ENCODE measurements around the gene CLPTM1L.
"Not testable (repeated sequence)": the region's sequence is repeated elsewhere in the genome, so short reads cannot be mapped to it uniquely, and the experiment has no call there.

The CLPTM1L gene

GRCh38 chr5:1291611-1292080 is 53.3 kb downstream of the CLPTM1L start:
- WGBS: 91% methylated on average over 23 of the region's 24 CpGs
- peaks cover 0 to 6% of the 10 kb centered on the region in 2 experiments for H3K36me3 ChIP-seq (ENCODE audit: control insufficient read depth in 1 of 2, insufficient read depth in 2 of 2, low read depth in 1 of 2, low read length in 2 of 2)
- H3K4ac ChIP-seq (ENCODE audit: low read depth in 1 of 2, low read length in 2 of 2): no peak overlapping the region
- H3K27ac ChIP-seq (ENCODE audit: low read length, poor library complexity, severe bottlenecking): no peak overlapping the region
- H3K4me1 ChIP-seq (ENCODE audit: control insufficient read depth, insufficient read depth, low read depth, low read length): peaks cover 11% of the 10 kb centered on the region
- DNase-seq: no peak
- H2AFZ ChIP-seq (ENCODE audit: low read depth, low read length): no peak overlapping the region
- H4K8ac ChIP-seq (ENCODE audit: low read length): no peak overlapping the region
- no peak overlapping the region for H3K23ac ChIP-seq (ENCODE audit: low read length in 2 of 2)
- no peak overlapping the region for H2BK120ac ChIP-seq (ENCODE audit: low read depth, low read length)
- H3K9me3 ChIP-seq (ENCODE audit: control insufficient read depth, low read length): peaks cover 8% of the 10 kb centered on the region
- H3K4me3 ChIP-seq (ENCODE audit: insufficient read depth in 1 of 2, low read depth in 1 of 2, low read length in 2 of 2): no peak overlapping the region
- no peak overlapping the region for H2BK5ac ChIP-seq (ENCODE audit: low read depth, low read length, poor library complexity, severe bottlenecking)
- no peaks in the 10 kb centered on the region for H3K79me1 ChIP-seq (replicated peaks; ENCODE audit: low read length, poor library complexity, severe bottlenecking)
- no peak overlapping the region for H2AK5ac ChIP-seq (ENCODE audit: low read length, severe bottlenecking)
- H3K18ac ChIP-seq (ENCODE audit: low read depth in 1 of 2, low read length in 2 of 2): no peak overlapping the region
- H3K27me3 ChIP-seq (ENCODE audit: control insufficient read depth in 1 of 2, insufficient read depth in 1 of 2, low read length in 2 of 2): peaks cover 19 to 39% of the 10 kb centered on the region in 2 experiments
- no peak overlapping the region for H2BK15ac ChIP-seq (ENCODE audit: low read depth, poor library complexity, severe bottlenecking)
- H3K4me2 ChIP-seq (ENCODE audit: low read length, poor library complexity, severe bottlenecking): no peak overlapping the region
- no peak overlapping the region for H3K9ac ChIP-seq (ENCODE audit: low read length)
- no peak overlapping the region for H4K91ac ChIP-seq (ENCODE audit: low read length)
- H2BK12ac ChIP-seq (ENCODE audit: low read length in 2 of 2): no peak overlapping the region
- H3K14ac ChIP-seq (ENCODE audit: low read length in 2 of 2): no peak overlapping the region

DNA sequence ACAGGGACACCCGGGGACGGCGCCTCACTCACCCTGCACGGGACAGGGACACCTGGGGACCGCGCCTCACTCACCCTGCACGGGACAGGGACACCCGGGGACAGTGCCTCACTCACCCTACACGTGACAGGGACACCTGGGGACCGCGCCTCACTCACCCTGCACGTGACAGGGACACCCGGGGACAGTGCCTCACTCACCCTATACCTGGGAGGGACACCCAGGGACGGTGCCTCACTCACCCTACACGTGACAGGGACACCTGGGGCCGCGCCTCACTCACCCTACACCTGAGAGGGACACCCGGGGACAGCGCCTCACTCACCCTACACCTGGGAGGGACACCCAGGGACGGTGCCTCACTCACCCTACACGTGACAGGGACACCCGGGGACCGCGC is 53.9 kb downstream of the CLPTM1L start:
- Histone ChIP-seq H3K4me1 (ENCODE audit: control insufficient read depth, insufficient read depth, low read depth, low read length) (peaks cover 11% of the 10 kb centered on the region), H3K27me3 (ENCODE audit: control insufficient read depth in 1 of 2, insufficient read depth in 1 of 2, low read length in 2 of 2) (peaks cover 14 to 32% of the 10 kb centered on the region in 2 experiments)
- not testable (repeated sequence) for H3K4ac ChIP-seq (ENCODE audit: low read depth in 1 of 2, low read length in 2 of 2); DNase-seq; H2BK5ac ChIP-seq (ENCODE audit: low read depth, low read length, poor library complexity, severe bottlenecking); H2BK15ac ChIP-seq (ENCODE audit: low read depth, poor library complexity, severe bottlenecking); H4K8ac ChIP-seq (ENCODE audit: low read length); H3K14ac ChIP-seq (ENCODE audit: low read length in 2 of 2); H3K18ac ChIP-seq (ENCODE audit: low read depth in 1 of 2, low read length in 2 of 2); H2BK12ac ChIP-seq (ENCODE audit: low read length in 2 of 2); H3K23ac ChIP-seq (ENCODE audit: low read length in 2 of 2); H4K91ac ChIP-seq (ENCODE audit: low read length); H3K79me1 ChIP-seq (replicated peaks; ENCODE audit: low read length, poor library complexity, severe bottlenecking); H2AK5ac ChIP-seq (ENCODE audit: low read length, severe bottlenecking); H3K9me3 ChIP-seq (ENCODE audit: control insufficient read depth, low read length); H3K36me3 ChIP-seq (ENCODE audit: control insufficient read depth in 1 of 2, insufficient read depth in 2 of 2, low read depth in 1 of 2, low read length in 2 of 2); H3K4me3 ChIP-seq (ENCODE audit: insufficient read depth in 1 of 2, low read depth in 1 of 2, low read length in 2 of 2); H2AFZ ChIP-seq (ENCODE audit: low read depth, low read length); H3K9ac ChIP-seq (ENCODE audit: low read length); H2BK120ac ChIP-seq (ENCODE audit: low read depth, low read length); H3K4me2 ChIP-seq (ENCODE audit: low read length, poor library complexity, severe bottlenecking); H3K27ac ChIP-seq (ENCODE audit: low read length, poor library complexity, severe bottlenecking)
- WGBS: 89% methylated on average over 15 of the region's 24 CpGs

DNA sequence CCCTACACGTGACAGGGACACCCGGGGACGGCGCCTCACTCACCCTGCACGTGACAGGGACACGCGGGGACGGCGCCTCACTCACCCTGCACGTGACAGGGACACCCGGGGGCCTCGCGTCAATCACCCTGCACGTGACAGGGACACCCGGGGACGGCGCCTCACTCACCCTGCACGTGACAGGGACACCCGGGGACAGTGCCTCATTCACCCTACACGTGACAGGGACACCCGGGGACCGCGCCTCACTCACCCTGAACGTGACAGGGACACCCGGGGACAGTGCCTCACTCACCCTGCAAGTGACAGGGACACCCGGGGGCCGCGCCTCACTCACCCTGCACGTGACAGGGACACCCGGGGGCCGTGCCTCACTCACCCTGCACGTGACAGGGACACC is 55.3 kb downstream of the CLPTM1L start:
- H3K4ac ChIP-seq (ENCODE audit: low read depth in 1 of 2, low read length in 2 of 2); H3K4me1 ChIP-seq (ENCODE audit: control insufficient read depth, insufficient read depth, low read depth, low read length); H3K23ac ChIP-seq (ENCODE audit: low read length in 2 of 2); H3K4me2 ChIP-seq (ENCODE audit: low read length, poor library complexity, severe bottlenecking); H3K14ac ChIP-seq (ENCODE audit: low read length in 2 of 2); H3K36me3 ChIP-seq (ENCODE audit: control insufficient read depth in 1 of 2, insufficient read depth in 2 of 2, low read depth in 1 of 2, low read length in 2 of 2); H3K4me3 ChIP-seq (ENCODE audit: insufficient read depth in 1 of 2, low read depth in 1 of 2, low read length in 2 of 2); H3K9me3 ChIP-seq (ENCODE audit: control insufficient read depth, low read length); H2BK120ac ChIP-seq (ENCODE audit: low read depth, low read length); H2AFZ ChIP-seq (ENCODE audit: low read depth, low read length); H3K9ac ChIP-seq (ENCODE audit: low read length); H3K79me1 ChIP-seq (replicated peaks; ENCODE audit: low read length, poor library complexity, severe bottlenecking); H3K18ac ChIP-seq (ENCODE audit: low read depth in 1 of 2, low read length in 2 of 2); H3K27ac ChIP-seq (ENCODE audit: low read length, poor library complexity, severe bottlenecking); H2BK12ac ChIP-seq (ENCODE audit: low read length in 2 of 2); DNase-seq; H4K8ac ChIP-seq (ENCODE audit: low read length); H2BK5ac ChIP-seq (ENCODE audit: low read depth, low read length, poor library complexity, severe bottlenecking); H2AK5ac ChIP-seq (ENCODE audit: low read length, severe bottlenecking); H4K91ac ChIP-seq (ENCODE audit: low read length); H2BK15ac ChIP-seq (ENCODE audit: low read depth, poor library complexity, severe bottlenecking): not testable (repeated sequence)
- WGBS: 95% methylated on average over 8 of the region's 32 CpGs
- H3K27me3 ChIP-seq (ENCODE audit: control insufficient read depth in 1 of 2, insufficient read depth in 1 of 2, low read length in 2 of 2): peaks cover 6 to 21% of the 10 kb centered on the region in 2 experiments

GRCh38 chr5:1288439-1289335 is 56.2 kb downstream of the CLPTM1L start:
- Histone ChIP-seq H2BK120ac (ENCODE audit: low read depth, low read length) (no peak overlapping the region), H2BK5ac (ENCODE audit: low read depth, low read length, poor library complexity, severe bottlenecking) (no peak overlapping the region), H3K4me1 (ENCODE audit: control insufficient read depth, insufficient read depth, low read depth, low read length) (no peaks in the 10 kb centered on the region), H3K23ac (ENCODE audit: low read length in 2 of 2) (no peak overlapping the region), H3K36me3 (ENCODE audit: control insufficient read depth in 1 of 2, insufficient read depth in 2 of 2, low read depth in 1 of 2, low read length in 2 of 2) (no peaks in the 10 kb centered on the region), H3K4ac (ENCODE audit: low read depth in 1 of 2, low read length in 2 of 2) (no peak overlapping the region), H2BK12ac (ENCODE audit: low read length in 2 of 2) (no peak overlapping the region), H2AFZ (ENCODE audit: low read depth, low read length) (no peak overlapping the region), H3K4me3 (ENCODE audit: insufficient read depth in 1 of 2, low read depth in 1 of 2, low read length in 2 of 2) (no peak overlapping the region), H3K14ac (ENCODE audit: low read length in 2 of 2) (no peak overlapping the region), H3K4me2 (ENCODE audit: low read length, poor library complexity, severe bottlenecking) (no peak overlapping the region), H4K8ac (ENCODE audit: low read length) (no peak overlapping the region), H3K27me3 (ENCODE audit: control insufficient read depth in 1 of 2, insufficient read depth in 1 of 2, low read length in 2 of 2) (peaks cover 6 to 13% of the 10 kb centered on the region in 2 experiments), H3K18ac (ENCODE audit: low read depth in 1 of 2, low read length in 2 of 2) (no peak overlapping the region), H3K9ac (ENCODE audit: low read length) (no peak overlapping the region), H3K27ac (ENCODE audit: low read length, poor library complexity, severe bottlenecking) (no peak overlapping the region), H4K91ac (ENCODE audit: low read length) (no peak overlapping the region), H3K79me1 (replicated peaks; ENCODE audit: low read length, poor library complexity, severe bottlenecking) (no peaks in the 10 kb centered on the region), H2BK15ac (ENCODE audit: low read depth, poor library complexity, severe bottlenecking) (no peak overlapping the region), H3K9me3 (ENCODE audit: control insufficient read depth, low read length) (peaks cover 8% of the 10 kb centered on the region), H2AK5ac (ENCODE audit: low read length, severe bottlenecking) (no peak overlapping the region)
- 87% methylated on average over 33 of the region's 37 CpGs for WGBS
- DNase-seq: no peak

All from mesenchymal stem cell (in vitro differentiated cells and primary cell).